ENCODE measurements around the gene BAHD1.

DNA sequence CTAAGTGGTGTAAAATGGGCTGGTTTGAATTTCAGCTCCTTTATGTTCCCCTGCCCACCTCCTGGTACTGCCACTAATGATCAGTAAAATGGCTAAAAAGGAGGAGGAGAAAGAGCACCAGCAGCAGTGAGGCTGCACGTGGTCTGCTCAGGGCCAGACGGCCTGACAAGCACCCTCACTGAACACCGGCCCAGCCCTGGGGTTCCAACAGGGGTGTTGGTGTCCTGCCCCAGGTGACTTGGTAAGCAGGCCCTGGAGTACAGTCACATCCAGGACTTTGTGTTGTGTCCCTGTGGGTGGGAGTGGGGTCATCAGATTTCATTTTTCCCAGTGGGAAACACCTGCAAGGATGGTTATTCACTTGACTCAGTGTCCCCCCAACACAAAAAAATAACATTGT lies 5.4 kb downstream of the BAHD1 start:
- no peak for TF ChIP-seq POLR2A (IDR thresholded peaks at IDR 0.05; ENCODE audit: low read length)
- TF ChIP-seq GATA1 (IDR thresholded peaks at IDR 0.05; ENCODE audit: low read depth, low read length) = no peak
